ENCODE data around the gene PDIA2.

- TF ChIP-seq EZH2 (IDR thresholded peaks at IDR 0.05; ENCODE audit: borderline replicate concordance, low read depth, low read length, severe bottlenecking) (no peak), CTCF (IDR thresholded peaks at IDR 0.05; ENCODE audit: extremely low read depth in 1 of 2, insufficient read depth in 1 of 2, low read depth in 1 of 2, low read length in 2 of 2) (no peak), POLR2A (IDR thresholded peaks at IDR 0.05; ENCODE audit: low read depth, low read length) (no peak), POLR2AphosphoS5 (IDR thresholded peaks at IDR 0.05; ENCODE audit: insufficient read depth, low read depth, low read length) (no peak)
- TF ChIP-seq, protein P1, sequence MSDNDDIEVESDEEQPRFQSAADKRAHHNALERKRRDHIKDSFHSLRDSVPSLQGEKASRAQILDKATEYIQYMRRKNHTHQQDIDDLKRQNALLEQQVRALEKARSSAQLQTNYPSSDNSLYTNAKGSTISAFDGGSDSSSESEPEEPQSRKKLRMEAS (IDR thresholded peaks at IDR 0.05; ENCODE audit: insufficient read depth, insufficient read length): no peak
These were observed 1.8 kb upstream of the PDIA2 start for GRCh38 chr16:280991-281659.
